H1 (cell line): ENCODE measurements around the gene KLHDC4. TPM values are rescaled to one million over a fixed set of nuclear protein-coding genes. Genes with fewer than 3 reads are reported as not detected.
A peak's percentile ranks its signal among the peaks of the same experiment; 100 is the strongest.

Experiments
- ASH2L ChIP-seq: fragments of 200-600, 300-600 bp; sonication (generic); IDR thresholded peaks from one replicate; pipeline ENCODE4 v1.7.1; 2017; ENCODE audit warnings: low read length
- BACH1 ChIP-seq: IDR thresholded peaks from 2 replicates; pipeline ENCODE4 v1.6.1; 2012; ENCODE audit warnings: low read length, improper control_type of control experiment
- CBX5 ChIP-seq: fragments of 300-800, 300-1000 bp; sonication (generic); IDR thresholded peaks from 2 replicates; pipeline ENCODE4 v1.7.1; 2016; ENCODE audit warnings: antibody characterized with exemption, low read length, low read depth
- CBX8 ChIP-seq: fragments of 300-800, 300-1000 bp; sonication (generic); IDR thresholded peaks from 2 replicates; pipeline ENCODE4 v1.7.1; 2016; ENCODE audit warnings: low read depth, low read length, borderline replicate concordance
- EGR1 ChIP-seq: IDR thresholded peaks from 2 replicates; pipeline ENCODE4 v1.6.1; 2011; ENCODE audit warnings: low read depth, low read length, borderline replicate concordance
- POU5F1 ChIP-seq: IDR thresholded peaks from 2 replicates; pipeline ENCODE4 v1.6.1; 2011; ENCODE audit warnings: low read depth, mild to moderate bottlenecking, low read length, moderate library complexity
- RAD21 ChIP-seq, 2 experiments: IDR thresholded peaks in 1 of 2; conservative IDR thresholded peaks in 1 of 2; 2 replicates each; pipeline ENCODE4 v1.6.1; 2011; ENCODE audit warnings: low read depth in 2 of 2, low read length in 2 of 2, improper control_type of control experiment in 1 of 2, inconsistent platforms in 1 of 2, mild to moderate bottlenecking in 1 of 2, moderate library complexity in 1 of 2
- RNF2 ChIP-seq: fragments of 200-900, 300-1000 bp; sonication (generic); IDR thresholded peaks from 2 replicates; pipeline ENCODE4 v1.7.1; 2016; ENCODE audit warnings: borderline replicate concordance, low read depth, mild to moderate bottlenecking, antibody characterized with exemption, low read length; ENCODE audit not compliant: poor library complexity, severe bottlenecking; ENCODE audit errors: missing control alignments
- SAP30 ChIP-seq: fragments of 300-600 bp; sonication (generic); IDR thresholded peaks from 2 replicates; pipeline ENCODE4 v1.7.1; 2012; ENCODE audit warnings: low read length, moderate library complexity, mild to moderate bottlenecking, inconsistent platforms; ENCODE audit not compliant: insufficient read depth, insufficient replicate concordance
- SIRT6 ChIP-seq: IDR thresholded peaks from one replicate; pipeline ENCODE4 v1.7.1; 2012; ENCODE audit warnings: low read length, inconsistent platforms
- TEAD4 ChIP-seq: IDR thresholded peaks from 2 replicates; pipeline ENCODE4 v1.6.1; 2012; ENCODE audit warnings: low read depth, low read length, inconsistent platforms, mixed read lengths
- YY1 ChIP-seq: IDR thresholded peaks from 2 replicates; pipeline ENCODE4 v1.6.1; 2011; ENCODE audit warnings: low read depth, mild to moderate bottlenecking, low read length
- polyA plus RNA-seq, 7 experiments: library from polyadenylated mRNA; depleted of rRNA in 3 of 7; stranded (reverse) in 5 of 7; unstranded in 2 of 7; fragments of >200 nt in 5 of 7; fragments of 200-250 nt in 2 of 7; gene quantifications; 1 replicate in 5 of 7; 2 replicates in 1 of 7; 4 replicates in 1 of 7; pipeline versions ENCODE4 v1.2.1 to v1.2.3, GENCODE V29; 2011 to 2013; ENCODE audit warnings: missing spikeins in 2 of 7, mixed read lengths in 2 of 7
- total RNA-seq: library from RNA; stranded (reverse); fragmentation: NEBNext Ultra II Directional; extraction: Animal tissue kit (Norgen Biotek cat#: 25700); gene quantifications from 2 replicates; pipeline ENCODE4 v1.2.1, GENCODE V29; 2021
- TF ChIP-seq, protein P1 (sequence below): IDR thresholded peaks from 2 replicates; pipeline ENCODE4 v1.6.1; 2012; ENCODE audit warnings: low read length, inconsistent platforms
- TF ChIP-seq, protein P2 (sequence below): IDR thresholded peaks from 2 replicates; pipeline ENCODE4 v1.6.1; 2011; ENCODE audit warnings: low read depth, mild to moderate bottlenecking, low read length; ENCODE audit not compliant: insufficient read depth
- TF ChIP-seq, protein P3 (sequence below): IDR thresholded peaks from 2 replicates; pipeline ENCODE4 v1.6.1; 2012; ENCODE audit warnings: inconsistent platforms

KLHDC4 gene
- total and polyA plus RNA-seq, 2 of the 8 experiments (the other 6 are each of a cell fraction or from before 2014, with no cell fraction given): 23.7 to 63.9 TPM

DNA sequence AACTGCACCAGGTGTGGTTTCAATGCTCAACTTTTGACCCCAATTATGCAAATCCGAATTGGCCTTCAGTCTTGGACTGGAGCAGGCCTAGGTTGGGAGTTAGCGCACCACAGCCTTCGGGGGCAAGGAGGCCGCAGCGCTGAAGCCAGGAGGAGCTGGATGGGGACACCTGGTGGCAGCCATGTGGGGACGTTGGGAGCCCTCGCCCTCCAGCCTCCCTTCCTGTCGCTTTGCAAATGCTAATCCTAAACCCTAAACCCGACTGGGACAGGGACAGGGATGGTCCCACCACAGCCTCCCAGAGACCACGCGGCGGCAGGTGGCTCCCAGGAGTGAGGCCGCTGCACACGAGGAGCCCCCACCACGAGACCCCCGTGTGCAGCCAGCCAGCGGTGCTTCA lies 58.7 kb downstream of the KLHDC4 start (continued):
- no peak for TF ChIP-seq RNF2
- no peak for TF ChIP-seq CBX5
- peak; percentile 7 to 29; a peak in 3 of 4 replicates for TF ChIP-seq RAD21 (IDR thresholded peaks at IDR 0.05 in 1 of 2, conservative IDR thresholded peaks at IDR 0.05 in 1 of 2; ENCODE audit: low read depth in 2 of 2, low read length in 2 of 2)
- TF ChIP-seq TEAD4: peak; percentile 52; the same call in 1 of the 2 replicates
- no peak for TF ChIP-seq POU5F1
- no peak for TF ChIP-seq YY1
- no peak for TF ChIP-seq SAP30
- no peak for TF ChIP-seq EGR1
- TF ChIP-seq, protein P1, sequence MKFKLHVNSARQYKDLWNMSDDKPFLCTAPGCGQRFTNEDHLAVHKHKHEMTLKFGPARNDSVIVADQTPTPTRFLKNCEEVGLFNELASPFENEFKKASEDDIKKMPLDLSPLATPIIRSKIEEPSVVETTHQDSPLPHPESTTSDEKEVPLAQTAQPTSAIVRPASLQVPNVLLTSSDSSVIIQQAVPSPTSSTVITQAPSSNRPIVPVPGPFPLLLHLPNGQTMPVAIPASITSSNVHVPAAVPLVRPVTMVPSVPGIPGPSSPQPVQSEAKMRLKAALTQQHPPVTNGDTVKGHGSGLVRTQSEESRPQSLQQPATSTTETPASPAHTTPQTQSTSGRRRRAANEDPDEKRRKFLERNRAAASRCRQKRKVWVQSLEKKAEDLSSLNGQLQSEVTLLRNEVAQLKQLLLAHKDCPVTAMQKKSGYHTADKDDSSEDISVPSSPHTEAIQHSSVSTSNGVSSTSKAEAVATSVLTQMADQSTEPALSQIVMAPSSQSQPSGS: no peak
- TF ChIP-seq ASH2L: no peak
- TF ChIP-seq, protein P2, sequence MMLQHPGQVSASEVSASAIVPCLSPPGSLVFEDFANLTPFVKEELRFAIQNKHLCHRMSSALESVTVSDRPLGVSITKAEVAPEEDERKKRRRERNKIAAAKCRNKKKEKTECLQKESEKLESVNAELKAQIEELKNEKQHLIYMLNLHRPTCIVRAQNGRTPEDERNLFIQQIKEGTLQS: no peak
- no peak for TF ChIP-seq SIRT6
- TF ChIP-seq BACH1: no peak
- no peak for TF ChIP-seq CBX8
- TF ChIP-seq, protein P3, sequence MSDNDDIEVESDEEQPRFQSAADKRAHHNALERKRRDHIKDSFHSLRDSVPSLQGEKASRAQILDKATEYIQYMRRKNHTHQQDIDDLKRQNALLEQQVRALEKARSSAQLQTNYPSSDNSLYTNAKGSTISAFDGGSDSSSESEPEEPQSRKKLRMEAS: no peak
